ENCODE data around the gene ZNF275.

DNA sequence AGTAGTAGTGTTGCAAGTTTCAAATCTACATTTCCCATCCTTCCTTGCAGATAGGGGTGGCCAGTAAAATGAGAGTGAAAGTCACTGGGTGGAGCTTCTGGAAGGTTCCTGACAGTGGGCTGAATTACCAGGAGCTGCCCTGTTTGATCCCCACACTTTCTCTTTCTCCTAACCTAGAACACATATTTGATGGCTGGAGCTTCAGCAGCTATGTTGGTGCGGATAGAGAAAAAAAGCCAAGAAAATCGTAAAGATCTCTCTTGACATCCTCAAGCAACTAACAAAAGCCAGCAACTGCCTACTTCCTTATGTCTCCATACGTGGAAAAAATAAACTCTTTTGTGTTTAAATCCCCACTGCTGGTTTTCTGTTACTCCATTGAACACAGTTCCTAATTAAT, 32.2 kb downstream of the ZNF275 start:
- TF ChIP-seq CTCF (conservative IDR thresholded peaks at IDR 0.05; ENCODE audit: low read depth, low read length) (no peak), EZH2 (IDR thresholded peaks at IDR 0.05; ENCODE audit: borderline replicate concordance, low read depth, low read length, poor library complexity, severe bottlenecking) (no peak)
